ENCODE results near the gene ZSWIM3. TPM values are rescaled to one million over a fixed set of nuclear protein-coding genes. Genes with fewer than 3 reads are reported as not detected.

The ZSWIM3 gene
- total and polyA plus RNA-seq, 2 of the 8 experiments (the other 6 are each of a cell fraction or from before 2014, with no cell fraction given): 5.5 to 6.9 TPM

GRCh38 chr20:45823949-45824835 lies 33.2 kb upstream of the ZSWIM3 start (continued):
- TF ChIP-seq SIN3A (conservative IDR thresholded peaks at IDR 0.05 in 1 of 2, IDR thresholded peaks at IDR 0.05 in 1 of 2; ENCODE audit: low read depth in 1 of 2, low read length in 2 of 2): 0 out of 4 replicates have a peak, but pooled peaks of 1 of the 2 experiments have one; percentile 43
- peak; percentile 90 for TF ChIP-seq E2F6 (IDR thresholded peaks at IDR 0.05)
- peak; percentile 82 for TF ChIP-seq CREB1 (IDR thresholded peaks at IDR 0.05)
- peak; percentile 66 for TF ChIP-seq CTBP2 (IDR thresholded peaks at IDR 0.05; ENCODE audit: borderline replicate concordance, insufficient read depth, insufficient read length, low read length)
- TF ChIP-seq BCL11A (IDR thresholded peaks at IDR 0.05; ENCODE audit: low read depth in 2 of 2, low read length in 2 of 2): no peak
- TF ChIP-seq POLR2A (IDR thresholded peaks at IDR 0.05; ENCODE audit: control extremely low read depth in 1 of 2, low read depth in 2 of 2, low read length in 2 of 2): 0 out of 3 replicates have a peak, but pooled peaks of 1 of the 2 experiments have one; percentile 42
- TF ChIP-seq TAF1 (IDR thresholded peaks at IDR 0.05; ENCODE audit: low read depth, low read length): 0 out of 2 replicates have a peak, but pooled peaks have one; percentile 24
- peak; percentile 58 to 78 (median 72) for TF ChIP-seq CTCF (IDR thresholded peaks at IDR 0.05; ENCODE audit: control extremely low read depth in 1 of 3, insufficient read depth in 1 of 3, low read depth in 1 of 3, low read length in 3 of 3)
- peak; percentile 74 to 77 for TF ChIP-seq RAD21 (IDR thresholded peaks at IDR 0.05 in 1 of 2, conservative IDR thresholded peaks at IDR 0.05 in 1 of 2; ENCODE audit: low read depth in 2 of 2, low read length in 2 of 2)
- peak; percentile 84 for TF ChIP-seq KDM4A (IDR thresholded peaks at IDR 0.05; ENCODE audit: low read depth, low read length, severe bottlenecking)
- 0 out of 2 replicates have a peak, but pooled peaks have one; percentile 12 for TF ChIP-seq TCF12 (IDR thresholded peaks at IDR 0.05; ENCODE audit: low read depth, low read length)
